ENCODE results near the gene PEMT.
"Not testable (repeated sequence)": the region's sequence is repeated elsewhere in the genome, so short reads cannot be mapped to it uniquely, and the experiment has no call there.

PEMT gene

GRCh38 chr17:17476865-17477467 lies 114.5 kb downstream of the PEMT start, which contains the start of gene MED9:
MED9 (plus strand) TSS chr17:17477000; CDS start chr17:17477042, 42 bp downstream.
- DNase-seq, result peak; percentile 64

- DNase-seq, result no peak
Measured at GRCh38 chr17:17474341-17474740, 117.2 kb downstream of the PEMT start.

- no peak for DNase-seq
Measured at GRCh38 chr17:17472333-17472920, 119.1 kb downstream of the PEMT start.

GRCh38 chr17:17469996-17470395 lies 121.5 kb downstream of the PEMT start:
- no peak for DNase-seq

GRCh38 chr17:17469358-17469757 lies 122.2 kb downstream of the PEMT start:
- DNase-seq, result no peak

DNA sequence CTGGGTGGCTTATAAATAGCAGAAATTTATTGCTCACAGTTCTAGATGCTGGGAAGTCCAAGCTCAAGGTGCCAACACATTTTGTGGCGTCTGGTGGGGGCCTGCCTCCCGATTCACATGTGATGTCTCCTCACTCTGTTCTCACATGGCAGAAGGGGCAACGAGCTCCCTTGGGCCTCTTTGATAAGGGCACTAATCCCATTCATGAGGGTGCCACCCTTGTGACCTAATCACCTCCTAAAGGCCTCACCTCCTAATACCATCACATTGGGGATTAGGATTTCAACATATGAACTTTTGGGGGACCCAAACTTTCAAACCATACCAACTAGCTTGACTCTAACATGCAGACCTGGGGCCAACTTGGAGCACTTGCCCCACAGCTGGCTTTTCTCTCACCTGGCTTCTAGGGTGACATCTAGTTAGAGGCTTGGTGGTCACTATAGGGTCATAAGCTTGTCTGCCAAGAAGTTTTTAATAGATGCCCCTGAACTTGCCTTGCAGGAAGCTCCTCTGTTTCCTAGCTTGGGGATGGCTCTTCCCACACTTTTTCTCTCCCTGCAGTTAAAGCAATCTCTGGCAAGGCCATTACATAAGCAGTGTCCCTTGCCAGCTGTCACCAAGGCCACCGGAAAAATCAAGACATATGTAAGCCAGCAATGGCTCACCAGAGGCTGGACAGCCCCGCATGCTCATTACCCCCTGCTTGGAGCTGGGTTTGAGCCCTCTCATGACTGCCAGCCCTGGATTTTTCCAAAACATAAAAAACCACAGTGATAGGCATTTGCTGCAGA lies 123.1 kb downstream of the PEMT start:
- DNase-seq, result no peak

DNA sequence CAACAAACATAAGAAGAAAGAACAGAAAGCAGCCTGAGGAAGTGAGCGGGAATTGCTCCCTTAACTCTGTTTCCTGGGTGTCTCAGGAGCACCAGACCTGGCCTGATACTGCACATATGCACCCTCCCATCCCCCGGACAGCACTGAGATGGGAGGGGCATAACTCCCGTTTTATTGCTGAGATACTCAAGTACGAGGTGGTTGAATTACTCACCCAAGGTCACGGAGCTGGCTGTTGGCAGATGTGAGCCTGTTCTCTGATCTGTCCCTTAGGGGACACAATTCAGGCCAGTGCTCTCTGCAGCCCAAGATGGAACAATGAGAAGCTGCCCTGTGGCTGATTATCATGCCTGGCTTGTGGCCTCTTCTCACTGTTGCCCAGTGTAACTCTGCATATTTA lies 123.8 kb downstream of the PEMT start:
- DNase-seq, result no peak

- DNase-seq, result no peak
Measured at GRCh38 chr17:17467016-17467415, 124.5 kb downstream of the PEMT start.

DNA sequence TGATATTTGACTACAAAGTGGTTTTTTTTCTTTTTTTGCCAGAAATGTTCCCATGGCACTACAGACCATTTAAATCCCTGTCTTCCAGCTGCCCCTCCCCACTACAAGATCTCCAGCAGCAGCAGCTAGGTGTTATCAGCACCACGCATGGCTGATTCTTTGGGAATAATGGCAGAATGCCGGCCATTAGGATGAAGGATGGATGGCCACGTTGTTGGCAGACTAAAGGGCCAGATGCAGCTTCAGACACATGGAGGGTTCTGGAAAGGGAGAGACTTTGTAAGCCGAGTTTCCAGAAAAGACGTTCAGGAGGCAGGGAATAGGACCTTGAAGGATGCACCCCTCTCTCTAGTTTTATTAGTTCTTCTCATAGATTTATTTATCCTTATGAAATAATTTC lies 125.0 kb downstream of the PEMT start:
- no peak for DNase-seq

DNA sequence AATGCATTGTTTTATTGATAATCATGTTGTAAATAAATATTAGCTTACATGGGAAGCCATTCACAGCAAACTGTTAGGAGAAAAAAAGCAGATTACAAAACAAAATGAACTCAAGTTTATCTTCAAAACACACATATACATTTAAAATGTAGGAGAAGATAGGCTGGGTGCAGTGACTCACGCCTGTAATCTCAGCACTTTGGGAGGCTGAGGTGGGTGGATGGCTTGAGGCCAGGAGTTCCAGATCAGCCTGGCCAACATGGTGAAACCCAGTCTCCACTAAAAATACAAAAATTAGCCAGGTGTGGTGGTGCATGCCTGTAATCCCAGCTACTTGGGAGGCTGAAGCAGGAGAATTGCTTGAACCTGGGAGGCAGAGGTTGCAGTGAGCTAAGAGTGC lies 125.6 kb downstream of the PEMT start:
- not testable (repeated sequence) for DNase-seq

DNA sequence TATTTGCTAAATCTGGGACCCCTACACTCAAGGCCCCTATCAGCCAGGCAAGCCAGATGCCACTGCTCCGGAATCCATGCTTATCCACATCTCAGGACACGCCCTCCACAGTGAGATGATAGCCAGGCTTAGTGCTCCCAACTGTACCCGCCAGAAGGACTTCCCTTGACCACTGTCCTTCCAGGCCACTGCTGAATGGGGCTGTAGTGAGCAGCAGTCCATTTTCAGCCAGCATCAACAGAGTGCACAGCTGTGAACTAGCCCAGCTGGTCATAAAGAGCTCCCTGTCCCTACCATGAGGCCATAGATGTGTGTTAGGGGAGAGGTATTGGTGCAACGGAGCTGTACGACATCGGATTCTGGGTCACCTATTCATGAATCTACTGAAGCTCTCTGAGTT lies 127.7 kb downstream of the PEMT start:
- no peak for DNase-seq

DNA sequence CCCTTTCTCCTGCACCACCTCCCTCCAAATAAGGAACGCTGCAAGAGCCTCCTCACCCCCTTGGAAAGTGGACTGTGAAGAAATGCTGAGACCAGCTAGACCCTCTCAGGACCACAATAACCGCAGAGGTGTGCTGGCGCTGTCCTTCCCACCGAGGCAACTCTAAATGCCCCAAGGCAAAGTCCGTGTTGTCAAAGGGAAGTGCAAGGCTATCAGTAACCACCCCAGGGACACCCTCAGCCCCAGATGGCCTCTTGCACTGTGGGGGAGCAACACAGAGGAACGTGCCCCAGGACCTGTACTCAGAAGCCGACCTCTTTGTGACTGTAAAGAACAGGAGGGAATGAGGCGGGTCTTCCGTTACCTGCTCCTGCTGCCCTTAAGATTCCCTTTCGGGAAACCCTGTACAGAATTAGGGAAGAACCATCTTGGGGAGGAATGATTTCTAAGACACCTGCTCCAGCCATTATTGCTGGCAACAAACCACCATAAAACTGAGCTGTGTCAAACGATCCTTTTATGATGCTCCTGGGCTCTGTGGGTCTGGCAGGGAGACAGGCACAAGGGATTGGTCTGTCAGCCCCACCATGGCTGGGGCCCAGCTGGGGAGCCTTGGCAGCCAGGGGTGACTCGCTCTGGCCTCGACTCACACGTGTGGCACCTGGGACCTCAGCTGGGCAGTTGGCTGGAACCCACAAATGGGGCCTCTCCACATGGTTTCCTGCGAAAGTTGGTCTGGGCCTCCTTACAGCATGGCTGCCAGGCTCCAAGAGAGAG lies 129.3 kb downstream of the PEMT start:
- no peak for DNase-seq

- no peak for DNase-seq
Measured at GRCh38 chr17:17460038-17460437, 131.5 kb downstream of the PEMT start.

GRCh38 chr17:17457680-17458079 lies 133.8 kb downstream of the PEMT start:
- DNase-seq, result no peak

GRCh38 chr17:17456251-17456650 lies 135.3 kb downstream of the PEMT start:
- no peak for DNase-seq
